MM.1S (cell line): ENCODE data around the gene STK17B.

Source experiments
- CTCF ChIP-seq: fragments of 300-600 bp; sonication (generic); IDR thresholded peaks from 2 replicates; pipeline ENCODE4 v1.5.1; 2016; ENCODE audit warnings: antibody characterized with exemption, low read length, mixed read lengths
- EZH2 ChIP-seq: fragments of 300-600 bp; sonication (generic); optimal IDR thresholded peaks from 2 replicates; pipeline ENCODE3; 2017; ENCODE audit warnings: low read depth, mild to moderate bottlenecking, antibody characterized with exemption, low read length, mixed read lengths
- EZH2phosphoT487 ChIP-seq: fragments of 300-600 bp; sonication (generic); IDR thresholded peaks from 2 replicates; pipeline ENCODE4 v1.6.1; 2018; ENCODE audit warnings: antibody characterized with exemption, low read length

GRCh38 chr2:196187898-196188458, 16.6 kb upstream of the STK17B start:
- TF ChIP-seq CTCF: no peak
- no peak for TF ChIP-seq EZH2
- TF ChIP-seq EZH2phosphoT487: no peak
